Activated gamma-delta T cell treated with anti-CD3 and anti-CD28 coated beads, Interleukin-2, amount 50 U/mL, for 16 hours (primary cell): ENCODE data around the gene G2E3.
"Not testable (repeated sequence)": the region's sequence is repeated elsewhere in the genome, so short reads cannot be mapped to it uniquely, and the experiment has no call there.

Experiments
- DNase-seq: peaks from one replicate; pipeline ENCODE4 v3.0.0-alpha.2; 2020; ENCODE audit warnings: low read depth

G2E3 gene

DNA sequence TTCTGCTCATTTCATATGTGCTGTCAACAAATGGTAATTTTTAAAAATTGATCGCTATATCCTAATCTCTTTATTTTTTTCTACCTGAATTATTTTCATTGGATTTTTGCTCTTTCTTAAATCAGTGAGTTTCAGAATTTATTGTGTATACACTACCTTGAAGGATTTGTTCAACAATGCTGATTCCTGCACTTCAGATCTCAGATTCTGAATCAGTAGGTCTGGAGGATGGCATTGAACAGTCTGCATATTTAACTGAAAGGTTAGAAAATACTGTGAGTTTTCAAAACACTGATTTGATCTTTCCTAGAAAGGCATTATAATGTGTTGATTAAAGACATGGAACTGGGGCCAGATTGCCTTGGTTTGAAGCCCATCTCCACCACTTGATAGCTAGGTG is 1.6 kb downstream of the G2E3 start:
- no peak for DNase-seq

DNA sequence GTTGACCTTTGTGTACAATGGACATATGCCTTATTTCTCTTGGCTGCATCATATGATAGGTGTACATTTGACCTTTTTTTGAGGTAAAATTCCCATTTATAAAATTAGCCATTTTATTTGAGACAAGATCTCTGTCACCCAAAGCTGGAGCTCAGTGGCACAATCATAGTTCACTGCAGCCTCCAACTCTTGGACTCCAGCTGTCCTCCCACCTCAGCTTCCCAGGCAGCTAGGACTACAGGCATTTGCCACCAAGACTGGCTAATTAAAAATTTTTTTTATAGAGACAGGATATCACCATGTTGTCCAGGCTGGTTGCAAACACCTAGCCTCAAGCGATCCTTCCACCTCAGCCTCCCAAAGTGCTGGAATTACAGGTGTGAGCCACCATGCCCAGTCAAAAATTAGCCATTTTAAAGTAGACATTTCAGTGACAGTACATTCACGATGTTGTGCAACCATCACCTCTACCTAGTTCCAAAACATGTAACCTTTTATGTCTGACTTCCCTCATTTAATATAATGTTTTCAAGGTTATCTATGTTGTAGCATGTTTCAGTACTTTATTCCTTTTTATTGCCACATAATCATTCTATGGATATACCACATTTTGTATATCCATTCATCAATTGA is 5.4 kb downstream of the G2E3 start:
- no peak for DNase-seq

- no peak for DNase-seq
Observed at GRCh38 chr14:30564868-30565248, 5.9 kb downstream of the G2E3 start.

- DNase-seq, result no peak
Observed at GRCh38 chr14:30569216-30569902, 10.4 kb downstream of the G2E3 start.

- DNase-seq, result no peak
Observed at GRCh38 chr14:30569903-30570226, 10.9 kb downstream of the G2E3 start.

- no peak for DNase-seq
Observed at GRCh38 chr14:30572237-30572636, 13.3 kb downstream of the G2E3 start.

GRCh38 chr14:30572771-30573170 is 13.8 kb downstream of the G2E3 start:
- DNase-seq, result no peak

- DNase-seq, result no peak
Observed at GRCh38 chr14:30573226-30573814, 14.4 kb downstream of the G2E3 start.

DNA sequence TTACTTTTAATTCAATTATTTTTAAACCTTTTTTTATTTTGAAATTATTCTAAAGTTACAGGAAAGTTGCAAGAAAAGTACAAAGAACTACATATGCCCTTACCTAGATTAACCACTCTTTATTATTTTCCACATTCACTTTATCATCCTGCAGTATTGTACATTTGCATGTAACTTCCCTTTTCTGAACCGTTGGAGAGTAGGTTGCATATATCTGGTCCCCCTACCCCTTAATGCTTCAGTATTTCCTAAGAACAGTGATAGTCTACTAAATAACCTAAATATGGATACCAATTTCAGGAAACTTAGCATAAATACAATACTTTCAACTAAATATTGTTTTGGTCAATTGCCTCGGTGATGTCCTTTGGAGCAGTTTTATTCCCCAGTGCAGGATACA is 15.0 kb downstream of the G2E3 start:
- DNase-seq, result no peak

GRCh38 chr14:30574777-30575176 is 15.8 kb downstream of the G2E3 start:
- not testable (repeated sequence) for DNase-seq

GRCh38 chr14:30576333-30576732 is 17.4 kb downstream of the G2E3 start:
- DNase-seq, result not testable (repeated sequence)

DNA sequence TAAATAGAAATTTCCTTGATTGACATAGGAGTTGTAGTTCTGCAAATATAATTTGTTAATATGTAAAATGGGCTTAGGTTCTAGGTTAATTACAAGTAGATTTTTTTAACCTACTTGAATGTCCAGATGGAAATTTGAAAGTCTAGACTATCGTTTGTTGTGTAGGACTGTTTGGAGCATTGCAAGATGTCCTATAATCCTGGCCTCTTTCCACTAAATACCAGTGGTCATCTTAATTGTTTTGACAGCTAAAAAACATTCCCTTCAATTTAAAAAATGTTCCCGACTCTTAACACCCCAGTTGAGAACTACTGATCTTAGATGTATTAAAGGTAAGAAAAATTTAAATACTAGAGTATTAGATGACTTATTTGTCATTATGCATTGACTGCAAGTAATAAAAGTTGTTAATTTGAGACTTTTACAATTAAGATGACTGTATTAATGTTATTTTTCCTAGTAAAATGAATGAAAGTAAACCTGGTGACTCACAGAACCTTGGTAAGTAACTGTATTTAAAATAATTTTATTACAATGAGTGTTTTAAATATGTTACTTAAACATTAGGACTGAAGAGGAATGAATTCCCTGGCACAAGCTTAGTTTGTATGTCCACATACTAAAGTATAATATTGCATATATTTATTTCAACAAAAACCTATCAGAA is 21.8 kb downstream of the G2E3 start:
- DNase-seq, result no peak

- DNase-seq, result no peak
Observed at GRCh38 chr14:30581283-30581625, 22.3 kb downstream of the G2E3 start.

- no peak for DNase-seq
Observed at GRCh38 chr14:30582376-30582775, 23.4 kb downstream of the G2E3 start.

DNA sequence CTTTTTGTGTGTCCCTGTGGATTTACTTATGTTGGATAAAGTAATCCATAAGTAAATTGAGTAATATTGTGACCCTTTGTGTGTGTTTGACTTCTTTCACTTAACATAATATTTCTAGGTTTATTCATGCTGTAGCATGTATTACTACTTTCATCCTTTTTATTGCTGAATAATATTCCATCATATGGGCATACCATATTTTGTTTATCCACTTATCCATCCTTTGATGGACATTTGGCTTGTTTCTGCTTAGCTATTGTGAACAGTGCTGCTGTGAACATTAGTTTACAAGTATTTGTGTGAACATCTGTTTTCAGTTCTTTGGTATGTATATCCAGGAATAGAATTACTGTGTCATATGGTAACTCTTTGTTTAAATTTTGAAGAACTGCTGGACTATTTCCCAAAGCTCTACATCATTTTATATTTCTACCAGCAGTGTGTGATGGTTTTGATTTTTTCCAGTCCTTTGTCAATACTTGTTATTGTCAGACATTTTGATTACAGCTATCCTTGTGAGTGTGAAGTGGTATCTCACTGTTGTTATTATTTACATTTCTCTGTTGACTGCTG is 25.2 kb downstream of the G2E3 start:
- DNase-seq, result no peak

GRCh38 chr14:30585204-30585603 is 26.2 kb downstream of the G2E3 start:
- DNase-seq, result no peak

DNA sequence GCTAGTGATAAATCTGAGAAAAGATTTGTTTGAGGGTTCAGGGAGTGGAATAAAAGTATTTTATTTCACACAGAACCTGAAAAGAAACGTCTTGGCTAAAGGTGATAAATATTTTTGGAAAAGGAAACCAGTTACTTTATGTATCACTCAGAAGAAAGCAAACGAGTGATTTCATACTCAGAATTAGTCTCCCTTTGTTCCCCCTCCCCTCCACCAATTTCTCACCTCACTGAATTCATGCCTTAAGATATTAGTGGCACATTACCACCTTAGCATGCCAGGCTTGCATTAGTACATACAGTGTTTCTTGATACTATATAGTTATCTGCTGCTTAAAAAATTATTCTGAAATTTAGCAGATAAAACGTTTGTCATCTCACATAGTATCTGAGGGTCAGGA is 28.2 kb downstream of the G2E3 start:
- DNase-seq, result no peak

DNA sequence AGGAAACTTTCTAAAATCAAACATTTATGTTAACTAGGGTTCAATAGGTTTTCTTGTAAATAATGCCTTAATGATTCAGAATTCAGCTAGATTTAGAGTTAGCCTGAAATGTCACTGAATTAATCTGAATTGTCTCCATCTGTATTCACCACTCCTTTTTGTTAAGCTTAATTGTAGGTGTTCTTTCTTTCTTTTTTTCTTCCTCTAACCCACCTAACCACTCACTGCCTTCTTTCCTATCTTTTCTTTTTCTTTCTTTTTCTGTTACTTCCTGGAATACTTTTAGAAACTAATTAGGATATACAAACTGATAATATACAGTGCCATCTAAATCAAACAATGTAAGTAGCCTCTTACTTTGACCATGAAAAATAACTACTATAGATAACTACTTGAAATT is 29.9 kb downstream of the G2E3 start:
- no peak for DNase-seq

DNA sequence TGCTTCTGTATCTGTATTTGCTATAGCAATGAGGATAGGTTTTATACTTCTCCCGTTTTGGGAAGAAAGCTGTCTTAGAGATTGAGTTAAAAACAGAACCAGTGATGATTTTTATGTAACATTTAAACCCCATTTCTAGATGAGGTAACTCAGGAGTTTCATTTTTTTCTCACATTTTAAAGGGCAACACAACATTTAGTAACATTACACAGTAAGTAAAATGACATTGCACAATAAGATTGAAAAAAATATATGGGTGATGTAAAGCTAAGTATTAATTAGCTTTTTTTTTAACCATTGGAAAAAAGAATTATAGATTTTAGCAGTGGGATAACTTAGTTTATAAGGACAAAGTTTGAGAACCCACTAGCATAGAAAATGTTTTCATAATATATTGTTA is 38.0 kb downstream of the G2E3 start:
- DNase-seq, result no peak

DNA sequence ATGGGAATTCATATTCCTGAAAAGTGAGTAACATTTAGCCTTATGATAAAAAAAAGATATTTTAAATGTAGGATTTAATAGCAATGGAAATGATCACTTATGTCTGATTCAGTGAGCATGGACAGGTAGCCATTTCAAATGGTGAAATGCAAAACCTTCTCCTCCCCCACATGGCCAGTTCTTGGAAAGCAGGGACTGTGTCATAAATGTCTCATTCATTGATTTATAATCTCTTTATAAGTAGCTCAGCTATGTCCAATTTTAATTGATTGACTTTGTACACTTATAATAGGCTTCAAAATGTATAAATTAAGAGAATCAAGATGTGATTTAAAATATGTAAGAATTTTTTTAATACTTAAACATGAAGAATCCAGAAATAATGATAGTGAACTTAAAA is 38.5 kb downstream of the G2E3 start:
- DNase-seq, result no peak

- no peak for DNase-seq
Observed at GRCh38 chr14:30600922-30601918, 42.3 kb downstream of the G2E3 start.

- DNase-seq, result no peak
Observed at GRCh38 chr14:30603402-30603801, 44.4 kb downstream of the G2E3 start.
